ENCODE measurements around the gene RPL36. TPM values are rescaled to one million over a fixed set of nuclear protein-coding genes. Genes with fewer than 3 reads are reported as not detected.

Gene RPL36
- polyA plus RNA-seq, 2 of the 4 experiments (the other 2 are of a cell fraction): 368 to 1,385 TPM

- TF ChIP-seq BCL3 (IDR thresholded peaks at IDR 0.05): no peak
- TF ChIP-seq, protein P1, sequence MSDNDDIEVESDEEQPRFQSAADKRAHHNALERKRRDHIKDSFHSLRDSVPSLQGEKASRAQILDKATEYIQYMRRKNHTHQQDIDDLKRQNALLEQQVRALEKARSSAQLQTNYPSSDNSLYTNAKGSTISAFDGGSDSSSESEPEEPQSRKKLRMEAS (IDR thresholded peaks at IDR 0.05): peak; percentile 77
Observed at GRCh38 chr19:5680437-5681368, 9.4 kb upstream of the RPL36 start, which contains the start of the genes HSD11B1L and MICOS13 (continued).

DNA sequence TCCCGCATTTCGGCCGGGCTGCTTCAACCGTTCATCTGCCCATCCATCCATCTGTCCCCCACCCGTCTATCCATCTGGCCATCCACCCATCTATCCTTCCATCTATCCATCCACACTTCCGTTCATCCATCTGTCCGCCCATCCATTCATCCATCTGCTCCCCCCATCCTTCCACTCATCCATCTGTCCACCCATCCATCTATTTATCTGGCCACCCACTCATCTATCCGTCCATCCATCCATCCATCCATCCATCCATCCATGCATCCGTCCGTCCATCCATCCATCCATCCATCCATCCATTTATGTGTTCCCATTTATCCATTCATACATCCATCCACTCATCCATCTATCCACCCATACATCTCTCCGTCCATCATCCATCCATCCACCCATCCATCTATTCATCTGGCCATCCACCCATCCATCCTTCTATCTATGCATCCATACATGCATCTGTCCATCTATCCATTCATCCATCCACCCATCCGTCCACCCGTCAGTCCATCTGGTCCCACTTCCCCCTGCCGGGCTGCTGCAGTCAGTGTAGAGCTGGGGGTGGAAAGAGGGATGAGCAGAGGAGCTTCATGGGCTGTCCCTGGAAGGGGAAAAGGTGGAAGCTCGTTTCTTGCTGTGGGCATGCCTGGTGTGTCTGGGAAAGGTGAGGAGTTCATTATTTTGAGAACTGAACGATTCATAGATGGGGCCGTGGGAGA lies 8.5 kb upstream of the RPL36 start:
- ATAC-seq (no peak), DNase-seq (ENCODE audit: low read depth in 1 of 2, low spot score in 1 of 2) (no peak), FAIRE-seq (no peak)
- ChIA-PET CTCF (interaction anchor here (0.8 to 1.9 kb wide), 2 partner anchors 8 to 38 kb away, joined by 4 read pairs; partner anchors contain the start of genes LONP1 and RPL36), POLR2A (no interaction called here)
- peaks cover 9% of the 10 kb centered on the region; the same call in 1 of the 3 replicates for H3K4me1 ChIP-seq
- H3K9me3 ChIP-seq: no peaks in the 10 kb centered on the region
- peak overlapping the region; percentile 76 for H3K4me3 ChIP-seq
- TF ChIP-seq POLR2A (IDR thresholded peaks at IDR 0.05; ENCODE audit: low read length): no peak
- no peak for TF ChIP-seq JUNB (IDR thresholded peaks at IDR 0.05)
- TF ChIP-seq SREBF2 (IDR thresholded peaks at IDR 0.05): no peak
- H3K4me2 ChIP-seq: peak overlapping the region; percentile 91
- H3K27ac ChIP-seq: peak overlapping the region; percentile 88 to 95; a peak in 4 of 6 replicates
- 80% methylated on average over 17 of the region's 17 CpGs for whole genome bisulfite sequencing (ENCODE audit: missing lambda C conversion rate)

DNA sequence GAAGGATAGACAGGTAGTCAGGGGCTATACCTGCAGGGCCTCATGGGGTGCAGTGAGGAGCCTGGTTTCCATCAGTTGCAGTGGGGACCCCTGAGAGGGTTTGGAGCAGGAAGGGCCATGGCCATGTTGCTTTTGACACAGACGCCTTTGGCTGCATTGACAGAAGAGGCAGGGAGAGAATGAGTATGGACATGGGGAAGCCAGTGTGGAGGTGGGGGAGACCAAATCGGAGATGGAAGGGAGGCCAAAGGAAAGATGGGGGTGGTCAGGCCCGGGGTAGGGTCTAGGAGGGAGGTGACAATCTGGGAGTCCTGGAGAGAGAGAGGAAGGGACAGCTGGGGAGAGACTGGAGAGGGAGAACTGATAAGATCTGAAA lies 8.0 kb upstream of the RPL36 start:
- H3K27ac ChIP-seq: no peak overlapping the region
- H3K9me3 ChIP-seq: no peaks in the 10 kb centered on the region
- 50% methylated on average over 3 of the region's 3 CpGs for WGBS (ENCODE audit: missing lambda C conversion rate)
- no peak overlapping the region for H3K4me3 ChIP-seq
- ATAC-seq (no peak), FAIRE-seq (no peak), DNase-seq (ENCODE audit: low read depth in 1 of 2, low spot score in 1 of 2) (no peak)
- ChIA-PET CTCF (interaction anchor here (0.8 to 1.9 kb wide), 2 partner anchors 8 to 38 kb away, joined by 4 read pairs; partner anchors contain the start of genes LONP1 and RPL36), POLR2A (interaction anchor here (0.6 kb wide), 1 partner anchor 22 kb away, joined by 4 read pairs; no protein-coding TSS in a partner anchor)
- H3K4me2 ChIP-seq: no peak overlapping the region
- peaks cover 9% of the 10 kb centered on the region; the same call in 1 of the 3 replicates for H3K4me1 ChIP-seq
- TF ChIP-seq REST (IDR thresholded peaks at IDR 0.05) (no peak), JUN (IDR thresholded peaks at IDR 0.05) (no peak), MAFK (IDR thresholded peaks at IDR 0.05; ENCODE audit: partially characterized antibody) (no peak), ZFP36 (IDR thresholded peaks at IDR 0.05; ENCODE audit: borderline replicate concordance, partially characterized antibody) (no peak), HOXA7 (CRISPR knock-in tag; IDR thresholded peaks at IDR 0.05) (no peak), RNF2 (IDR thresholded peaks at IDR 0.05; ENCODE audit: borderline replicate concordance, low read depth) (no peak), BCL3 (IDR thresholded peaks at IDR 0.05) (no peak)
- TF ChIP-seq, protein P2, sequence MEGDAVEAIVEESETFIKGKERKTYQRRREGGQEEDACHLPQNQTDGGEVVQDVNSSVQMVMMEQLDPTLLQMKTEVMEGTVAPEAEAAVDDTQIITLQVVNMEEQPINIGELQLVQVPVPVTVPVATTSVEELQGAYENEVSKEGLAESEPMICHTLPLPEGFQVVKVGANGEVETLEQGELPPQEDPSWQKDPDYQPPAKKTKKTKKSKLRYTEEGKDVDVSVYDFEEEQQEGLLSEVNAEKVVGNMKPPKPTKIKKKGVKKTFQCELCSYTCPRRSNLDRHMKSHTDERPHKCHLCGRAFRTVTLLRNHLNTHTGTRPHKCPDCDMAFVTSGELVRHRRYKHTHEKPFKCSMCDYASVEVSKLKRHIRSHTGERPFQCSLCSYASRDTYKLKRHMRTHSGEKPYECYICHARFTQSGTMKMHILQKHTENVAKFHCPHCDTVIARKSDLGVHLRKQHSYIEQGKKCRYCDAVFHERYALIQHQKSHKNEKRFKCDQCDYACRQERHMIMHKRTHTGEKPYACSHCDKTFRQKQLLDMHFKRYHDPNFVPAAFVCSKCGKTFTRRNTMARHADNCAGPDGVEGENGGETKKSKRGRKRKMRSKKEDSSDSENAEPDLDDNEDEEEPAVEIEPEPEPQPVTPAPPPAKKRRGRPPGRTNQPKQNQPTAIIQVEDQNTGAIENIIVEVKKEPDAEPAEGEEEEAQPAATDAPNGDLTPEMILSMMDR (IDR thresholded peaks at IDR 0.05): no peak
- TF ChIP-seq, protein P3, sequence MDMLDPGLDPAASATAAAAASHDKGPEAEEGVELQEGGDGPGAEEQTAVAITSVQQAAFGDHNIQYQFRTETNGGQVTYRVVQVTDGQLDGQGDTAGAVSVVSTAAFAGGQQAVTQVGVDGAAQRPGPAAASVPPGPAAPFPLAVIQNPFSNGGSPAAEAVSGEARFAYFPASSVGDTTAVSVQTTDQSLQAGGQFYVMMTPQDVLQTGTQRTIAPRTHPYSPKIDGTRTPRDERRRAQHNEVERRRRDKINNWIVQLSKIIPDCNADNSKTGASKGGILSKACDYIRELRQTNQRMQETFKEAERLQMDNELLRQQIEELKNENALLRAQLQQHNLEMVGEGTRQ (IDR thresholded peaks at IDR 0.05): no peak
